H1 (cell line): ENCODE results near the gene CCDC9B. TPM values are rescaled to one million over a fixed set of nuclear protein-coding genes. Genes with fewer than 3 reads are reported as not detected.

Experiments used
- BRCA1 ChIP-seq: IDR thresholded peaks from 2 replicates; pipeline ENCODE4 v1.6.1; 2012; ENCODE audit warnings: low read depth, low read length, improper control_type of control experiment
- CHD2 ChIP-seq: IDR thresholded peaks from 2 replicates; pipeline ENCODE4 v1.6.1; 2012; ENCODE audit warnings: low read length, improper control_type of control experiment
- KDM4A ChIP-seq: IDR thresholded peaks from one replicate; pipeline ENCODE4 v1.7.1; 2012; ENCODE audit warnings: low read depth, mild to moderate bottlenecking, moderate library complexity, low read length, inconsistent platforms; ENCODE audit not compliant: severe bottlenecking
- KDM5A ChIP-seq: fragments of 200-600 bp; IDR thresholded peaks from 2 replicates; pipeline ENCODE4 v1.7.1; 2012; ENCODE audit warnings: mild to moderate bottlenecking, low read length, inconsistent platforms, mixed read lengths
- NRF1 ChIP-seq: IDR thresholded peaks from 2 replicates; pipeline ENCODE4 v1.6.1; 2011; ENCODE audit warnings: mild to moderate bottlenecking, low read depth, low read length, improper control_type of control experiment
- RFX5 ChIP-seq: IDR thresholded peaks from 2 replicates; pipeline ENCODE4 v1.6.1; 2011; ENCODE audit warnings: low read depth, low read length, improper control_type of control experiment, borderline replicate concordance
- RXRA ChIP-seq: IDR thresholded peaks from 2 replicates; pipeline ENCODE4 v1.6.1; 2011; ENCODE audit warnings: low read depth, mild to moderate bottlenecking, low read length, moderate library complexity; ENCODE audit not compliant: insufficient read depth
- SIN3A ChIP-seq, 2 experiments: IDR thresholded peaks in 1 of 2; conservative IDR thresholded peaks in 1 of 2; 2 replicates each; pipeline ENCODE4 v1.6.1; 2011 to 2012; ENCODE audit warnings: low read length in 2 of 2, improper control_type of control experiment in 1 of 2, low read depth in 1 of 2, mild to moderate bottlenecking in 1 of 2
- SP1 ChIP-seq: IDR thresholded peaks from 2 replicates; pipeline ENCODE4 v1.6.1; 2011; ENCODE audit warnings: low read depth, low read length
- TAF1 ChIP-seq: IDR thresholded peaks from 2 replicates; pipeline ENCODE4 v1.6.1; 2011; ENCODE audit warnings: mild to moderate bottlenecking, low read depth, low read length
- ZNF274 ChIP-seq: IDR thresholded peaks from 2 replicates; pipeline ENCODE4 v1.7.0; 2012; ENCODE audit warnings: low read length, borderline replicate concordance; ENCODE audit errors: extremely low read depth
- polyA plus RNA-seq, 7 experiments: library from polyadenylated mRNA; depleted of rRNA in 3 of 7; stranded (reverse) in 5 of 7; unstranded in 2 of 7; fragments of >200 nt in 5 of 7; fragments of 200-250 nt in 2 of 7; gene quantifications; 1 replicate in 5 of 7; 2 replicates in 1 of 7; 4 replicates in 1 of 7; pipeline versions ENCODE4 v1.2.1 to v1.2.3, GENCODE V29; 2011 to 2013; ENCODE audit warnings: missing spikeins in 2 of 7, mixed read lengths in 2 of 7
- total RNA-seq: library from RNA; stranded (reverse); fragmentation: NEBNext Ultra II Directional; extraction: Animal tissue kit (Norgen Biotek cat#: 25700); gene quantifications from 2 replicates; pipeline ENCODE4 v1.2.1, GENCODE V29; 2021
- TF ChIP-seq, protein P1 (sequence below): fragments of 300-600 bp; sonication (generic); IDR thresholded peaks from 2 replicates; pipeline ENCODE4 v1.7.1; 2012; ENCODE audit warnings: low read length, moderate library complexity, mild to moderate bottlenecking, inconsistent platforms; ENCODE audit not compliant: insufficient replicate concordance

The CCDC9B gene
- total and polyA plus RNA-seq, 2 of the 8 experiments (the other 6 are each of a cell fraction or from before 2014, with no cell fraction given): 0.45 to 0.78 TPM

DNA sequence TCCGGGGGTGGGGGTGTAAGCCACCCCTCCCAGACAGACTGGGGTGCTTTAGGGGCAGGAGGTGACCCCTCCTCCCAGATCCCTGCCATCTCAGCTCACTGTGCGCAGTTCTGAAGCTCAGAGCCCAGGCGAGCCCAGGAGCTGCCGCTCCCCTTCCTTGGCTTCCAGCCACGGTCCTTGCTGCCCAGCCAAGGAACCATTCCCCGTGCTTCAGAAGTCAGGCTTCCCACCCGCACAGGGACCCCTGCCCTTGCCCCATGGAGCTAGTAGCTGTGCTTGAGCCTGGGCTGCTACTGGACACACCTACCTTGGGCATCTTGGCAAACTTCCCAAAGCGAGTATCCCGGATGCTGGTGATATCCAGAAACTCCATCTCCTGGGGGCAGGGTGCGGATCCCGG, 37.8 kb downstream of the CCDC9B start (continued):
- TF ChIP-seq, protein P1, sequence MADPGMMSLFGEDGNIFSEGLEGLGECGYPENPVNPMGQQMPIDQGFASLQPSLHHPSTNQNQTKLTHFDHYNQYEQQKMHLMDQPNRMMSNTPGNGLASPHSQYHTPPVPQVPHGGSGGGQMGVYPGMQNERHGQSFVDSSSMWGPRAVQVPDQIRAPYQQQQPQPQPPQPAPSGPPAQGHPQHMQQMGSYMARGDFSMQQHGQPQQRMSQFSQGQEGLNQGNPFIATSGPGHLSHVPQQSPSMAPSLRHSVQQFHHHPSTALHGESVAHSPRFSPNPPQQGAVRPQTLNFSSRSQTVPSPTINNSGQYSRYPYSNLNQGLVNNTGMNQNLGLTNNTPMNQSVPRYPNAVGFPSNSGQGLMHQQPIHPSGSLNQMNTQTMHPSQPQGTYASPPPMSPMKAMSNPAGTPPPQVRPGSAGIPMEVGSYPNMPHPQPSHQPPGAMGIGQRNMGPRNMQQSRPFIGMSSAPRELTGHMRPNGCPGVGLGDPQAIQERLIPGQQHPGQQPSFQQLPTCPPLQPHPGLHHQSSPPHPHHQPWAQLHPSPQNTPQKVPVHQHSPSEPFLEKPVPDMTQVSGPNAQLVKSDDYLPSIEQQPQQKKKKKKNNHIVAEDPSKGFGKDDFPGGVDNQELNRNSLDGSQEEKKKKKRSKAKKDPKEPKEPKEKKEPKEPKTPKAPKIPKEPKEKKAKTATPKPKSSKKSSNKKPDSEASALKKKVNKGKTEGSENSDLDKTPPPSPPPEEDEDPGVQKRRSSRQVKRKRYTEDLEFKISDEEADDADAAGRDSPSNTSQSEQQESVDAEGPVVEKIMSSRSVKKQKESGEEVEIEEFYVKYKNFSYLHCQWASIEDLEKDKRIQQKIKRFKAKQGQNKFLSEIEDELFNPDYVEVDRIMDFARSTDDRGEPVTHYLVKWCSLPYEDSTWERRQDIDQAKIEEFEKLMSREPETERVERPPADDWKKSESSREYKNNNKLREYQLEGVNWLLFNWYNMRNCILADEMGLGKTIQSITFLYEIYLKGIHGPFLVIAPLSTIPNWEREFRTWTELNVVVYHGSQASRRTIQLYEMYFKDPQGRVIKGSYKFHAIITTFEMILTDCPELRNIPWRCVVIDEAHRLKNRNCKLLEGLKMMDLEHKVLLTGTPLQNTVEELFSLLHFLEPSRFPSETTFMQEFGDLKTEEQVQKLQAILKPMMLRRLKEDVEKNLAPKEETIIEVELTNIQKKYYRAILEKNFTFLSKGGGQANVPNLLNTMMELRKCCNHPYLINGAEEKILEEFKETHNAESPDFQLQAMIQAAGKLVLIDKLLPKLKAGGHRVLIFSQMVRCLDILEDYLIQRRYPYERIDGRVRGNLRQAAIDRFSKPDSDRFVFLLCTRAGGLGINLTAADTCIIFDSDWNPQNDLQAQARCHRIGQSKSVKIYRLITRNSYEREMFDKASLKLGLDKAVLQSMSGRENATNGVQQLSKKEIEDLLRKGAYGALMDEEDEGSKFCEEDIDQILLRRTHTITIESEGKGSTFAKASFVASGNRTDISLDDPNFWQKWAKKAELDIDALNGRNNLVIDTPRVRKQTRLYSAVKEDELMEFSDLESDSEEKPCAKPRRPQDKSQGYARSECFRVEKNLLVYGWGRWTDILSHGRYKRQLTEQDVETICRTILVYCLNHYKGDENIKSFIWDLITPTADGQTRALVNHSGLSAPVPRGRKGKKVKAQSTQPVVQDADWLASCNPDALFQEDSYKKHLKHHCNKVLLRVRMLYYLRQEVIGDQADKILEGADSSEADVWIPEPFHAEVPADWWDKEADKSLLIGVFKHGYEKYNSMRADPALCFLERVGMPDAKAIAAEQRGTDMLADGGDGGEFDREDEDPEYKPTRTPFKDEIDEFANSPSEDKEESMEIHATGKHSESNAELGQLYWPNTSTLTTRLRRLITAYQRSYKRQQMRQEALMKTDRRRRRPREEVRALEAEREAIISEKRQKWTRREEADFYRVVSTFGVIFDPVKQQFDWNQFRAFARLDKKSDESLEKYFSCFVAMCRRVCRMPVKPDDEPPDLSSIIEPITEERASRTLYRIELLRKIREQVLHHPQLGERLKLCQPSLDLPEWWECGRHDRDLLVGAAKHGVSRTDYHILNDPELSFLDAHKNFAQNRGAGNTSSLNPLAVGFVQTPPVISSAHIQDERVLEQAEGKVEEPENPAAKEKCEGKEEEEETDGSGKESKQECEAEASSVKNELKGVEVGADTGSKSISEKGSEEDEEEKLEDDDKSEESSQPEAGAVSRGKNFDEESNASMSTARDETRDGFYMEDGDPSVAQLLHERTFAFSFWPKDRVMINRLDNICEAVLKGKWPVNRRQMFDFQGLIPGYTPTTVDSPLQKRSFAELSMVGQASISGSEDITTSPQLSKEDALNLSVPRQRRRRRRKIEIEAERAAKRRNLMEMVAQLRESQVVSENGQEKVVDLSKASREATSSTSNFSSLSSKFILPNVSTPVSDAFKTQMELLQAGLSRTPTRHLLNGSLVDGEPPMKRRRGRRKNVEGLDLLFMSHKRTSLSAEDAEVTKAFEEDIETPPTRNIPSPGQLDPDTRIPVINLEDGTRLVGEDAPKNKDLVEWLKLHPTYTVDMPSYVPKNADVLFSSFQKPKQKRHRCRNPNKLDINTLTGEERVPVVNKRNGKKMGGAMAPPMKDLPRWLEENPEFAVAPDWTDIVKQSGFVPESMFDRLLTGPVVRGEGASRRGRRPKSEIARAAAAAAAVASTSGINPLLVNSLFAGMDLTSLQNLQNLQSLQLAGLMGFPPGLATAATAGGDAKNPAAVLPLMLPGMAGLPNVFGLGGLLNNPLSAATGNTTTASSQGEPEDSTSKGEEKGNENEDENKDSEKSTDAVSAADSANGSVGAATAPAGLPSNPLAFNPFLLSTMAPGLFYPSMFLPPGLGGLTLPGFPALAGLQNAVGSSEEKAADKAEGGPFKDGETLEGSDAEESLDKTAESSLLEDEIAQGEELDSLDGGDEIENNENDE: no peak
- no peak for TF ChIP-seq KDM4A
- TF ChIP-seq CHD2: no peak
- no peak for TF ChIP-seq SP1
- no peak for TF ChIP-seq BRCA1
- TF ChIP-seq NRF1: no peak
- no peak for TF ChIP-seq TAF1
- no peak for TF ChIP-seq SIN3A (conservative IDR thresholded peaks at IDR 0.05 in 1 of 2, IDR thresholded peaks at IDR 0.05 in 1 of 2; ENCODE audit: low read depth in 1 of 2, low read length in 2 of 2)
- TF ChIP-seq RFX5: no peak
- no peak for TF ChIP-seq KDM5A
- TF ChIP-seq RXRA: no peak
- TF ChIP-seq ZNF274: no peak
